GM23338 (cell line): ENCODE results near the gene GP1BB. TPM values are rescaled to one million over a fixed set of nuclear protein-coding genes. Genes with fewer than 3 reads are reported as not detected.

Source experiments
- ATAC-seq: fragments of 200-7000 bp; cut with Tn5 transposase; 3 replicates; pipeline ENCODE4 v1.9.1; 2020
- DNase-seq: peaks from one replicate; pipeline ENCODE4 v3.0.0-alpha.2; 2015; ENCODE audit warnings: low spot score
- H2AFZ ChIP-seq: fragments of 200-600 bp; sonication (generic); 2 replicates; pipeline ENCODE4 v1.8.0; 2016; ENCODE audit warnings: antibody characterized with exemption, mild to moderate bottlenecking, moderate library complexity
- H3F3A ChIP-seq: fragments of 200-600 bp; sonication (generic); replicated peaks from 2 replicates; pipeline ENCODE4 v1.8.0; 2017; ENCODE audit warnings: antibody characterized with exemption, mixed run types, low read depth
- H3K27ac ChIP-seq: fragments of 200-600 bp; sonication (generic); 2 replicates; pipeline ENCODE4 v1.6.1; 2016; ENCODE audit warnings: low read depth
- H3K27me3 ChIP-seq: fragments of 200-600 bp; sonication (generic); 2 replicates; pipeline ENCODE4 v1.8.0; 2016; ENCODE audit warnings: mild to moderate bottlenecking, mixed run types, moderate library complexity; ENCODE audit not compliant: insufficient read depth
- H3K36me3 ChIP-seq: fragments of 200-600 bp; sonication (generic); 2 replicates; pipeline ENCODE4 v1.8.0; 2016; ENCODE audit warnings: mild to moderate bottlenecking; ENCODE audit not compliant: insufficient read depth
- H3K4me1 ChIP-seq: fragments of 200-600 bp; sonication (generic); 2 replicates; pipeline ENCODE4 v1.8.0; 2016; ENCODE audit warnings: mild to moderate bottlenecking, moderate library complexity; ENCODE audit not compliant: insufficient read depth
- H3K4me2 ChIP-seq: fragments of 200-600 bp; sonication (generic); 2 replicates; pipeline ENCODE4 v1.7.1; 2017; ENCODE audit warnings: mixed run types
- H3K4me3 ChIP-seq: fragments of 200-600 bp; sonication (generic); 2 replicates; pipeline ENCODE4 v1.6.1; 2016; ENCODE audit warnings: mixed run types
- H3K79me2 ChIP-seq: fragments of 200-600 bp; sonication (generic); replicated peaks from 2 replicates; pipeline ENCODE4 v1.8.0; 2017; ENCODE audit warnings: mild to moderate bottlenecking; ENCODE audit not compliant: insufficient read depth
- H3K9me2 ChIP-seq: fragments of 200-600 bp; sonication (generic); 2 replicates; pipeline ENCODE4 v1.8.0; 2017; ENCODE audit not compliant: insufficient read depth
- H4K20me1 ChIP-seq: fragments of 200-600 bp; sonication (generic); replicated peaks from 2 replicates; pipeline ENCODE4 v1.8.0; 2017; ENCODE audit warnings: mild to moderate bottlenecking; ENCODE audit not compliant: insufficient read depth
- H3K27ac Mint-ChIP-seq: 2 replicates; pipeline ENCODE4 v1.8.0; 2020; ENCODE audit warnings: inconsistent platforms, mild to moderate bottlenecking, moderate library complexity, mixed read lengths
- H3K27me3 Mint-ChIP-seq: 3 replicates; pipeline ENCODE4 v1.8.0; 2022; ENCODE audit warnings: low read depth, mild to moderate bottlenecking, moderate library complexity, mixed read lengths, inconsistent platforms; ENCODE audit not compliant: insufficient read depth, poor library complexity
- H3K36me3 Mint-ChIP-seq: 3 replicates; pipeline ENCODE4 v1.8.0; 2021; ENCODE audit warnings: low read depth, mild to moderate bottlenecking, inconsistent platforms, moderate library complexity, mixed read lengths
- H3K4me1 Mint-ChIP-seq: 3 replicates; pipeline ENCODE4 v1.8.0; 2020; ENCODE audit warnings: mild to moderate bottlenecking, inconsistent platforms, mixed read lengths
- H3K4me3 Mint-ChIP-seq: 3 replicates; pipeline ENCODE4 v1.8.0; 2021; ENCODE audit warnings: moderate library complexity, mild to moderate bottlenecking, inconsistent platforms, mixed read lengths
- H3K9me3 Mint-ChIP-seq: 3 replicates; pipeline ENCODE4 v1.8.0; 2020; ENCODE audit warnings: moderate library complexity, mild to moderate bottlenecking, inconsistent platforms, mixed read lengths
- CREB1 ChIP-seq: fragments of 250-450 bp; sonication (Bioruptor Pico); IDR thresholded peaks from 2 replicates; pipeline ENCODE4 v1.5.0; 2020; ENCODE audit warnings: low read depth, mild to moderate bottlenecking, moderate library complexity
- CTCF ChIP-seq, 2 experiments: fragments of 200-600 bp in 1 of 2; sonication (generic) in 1 of 2; conservative IDR thresholded peaks; 2 replicates each; pipeline versions ENCODE4 v1.5.1 to v1.6.1; 2016 to 2017; ENCODE audit warnings: antibody characterized with exemption in 2 of 2, low read depth in 2 of 2, mild to moderate bottlenecking in 2 of 2, moderate library complexity in 1 of 2
- EZH2phosphoT487 ChIP-seq: fragments of 200-600 bp; sonication (generic); IDR thresholded peaks from one replicate; pipeline ENCODE4 v1.8.1; 2018; ENCODE audit warnings: antibody characterized with exemption; ENCODE audit not compliant: unreplicated experiment
- JUNB ChIP-seq: IDR thresholded peaks from one replicate; pipeline ENCODE4 v1.6.1; 2016; ENCODE audit warnings: antibody characterized with exemption; ENCODE audit not compliant: unreplicated experiment
- POLR2AphosphoS5 ChIP-seq: IDR thresholded peaks from 2 replicates; pipeline ENCODE4 v1.6.1; 2016; ENCODE audit warnings: antibody characterized with exemption, low read depth
- STAT1 ChIP-seq: IDR thresholded peaks from one replicate; pipeline ENCODE4 v1.6.1; 2016; ENCODE audit warnings: antibody characterized with exemption; ENCODE audit not compliant: unreplicated experiment
- ZNF114 ChIP-seq: fragments of 250-450 bp; sonication (Bioruptor Pico); IDR thresholded peaks from 2 replicates; pipeline ENCODE4 v1.5.0; 2020; ENCODE audit warnings: mild to moderate bottlenecking, moderate library complexity
- polyA plus RNA-seq: library from polyadenylated mRNA; unstranded; fragments of >200 nt; fragmentation: Nextera tagmentation; extraction: Ambion mirVana; gene quantifications from 2 replicates; pipeline ENCODE4 v1.2.1, GENCODE V29; 2016
- total RNA-seq: library from RNA; depleted of rRNA; stranded (reverse); fragments of >200 nt; shearing (Covaris generic); gene quantifications from 2 replicates; pipeline ENCODE4 v1.2.3, GENCODE V29; 2014
- TF ChIP-seq, protein P1 (sequence below): fragments of 250-450 bp; sonication (Bioruptor Pico); IDR thresholded peaks from 2 replicates; pipeline ENCODE4 v1.5.0; 2020; ENCODE audit warnings: mild to moderate bottlenecking, moderate library complexity

The GP1BB gene
- total and polyA plus RNA-seq, 2 experiments from 2014 or later = 0.53 to 1.3 TPM

- H3K4me1 Mint-ChIP-seq = peaks cover 9% of the 10 kb centered on the region
- ATAC-seq = no peak
- no peak overlapping the region for H3K27ac Mint-ChIP-seq
- H3K9me3 Mint-ChIP-seq = no peaks in the 10 kb centered on the region
- no peak for DNase-seq
- no peak overlapping the region for H3K4me3 ChIP-seq
- no peak overlapping the region for H3K27ac ChIP-seq
- H3K27me3 Mint-ChIP-seq = peaks cover 6% of the 10 kb centered on the region
- no peak overlapping the region for H3K4me3 Mint-ChIP-seq
- H3F3A ChIP-seq = no peaks in the 10 kb centered on the region
- H3K79me2 ChIP-seq = no peaks in the 10 kb centered on the region
- no peaks in the 10 kb centered on the region for H3K36me3 ChIP-seq
- no peaks in the 10 kb centered on the region for H3K4me1 ChIP-seq
- no peaks in the 10 kb centered on the region for H3K27me3 ChIP-seq
- no peak overlapping the region for H2AFZ ChIP-seq
- TF ChIP-seq CREB1 (CRISPR knock-in tag) = no peak
- TF ChIP-seq JUNB = no peak
- no peak for TF ChIP-seq POLR2AphosphoS5
- no peak for TF ChIP-seq CTCF (conservative IDR thresholded peaks at IDR 0.05; ENCODE audit: low read depth in 2 of 2)
- no peak for TF ChIP-seq ZNF114 (CRISPR knock-in tag)
- no peak for TF ChIP-seq STAT1
- H3K36me3 Mint-ChIP-seq = no peaks in the 10 kb centered on the region
- no peak overlapping the region for H3K4me2 ChIP-seq
- H3K9me2 ChIP-seq = no peaks in the 10 kb centered on the region
- H4K20me1 ChIP-seq = no peaks in the 10 kb centered on the region
Measured at GRCh38 chr22:19742160-19743066, 19.1 kb downstream of the GP1BB start.

DNA sequence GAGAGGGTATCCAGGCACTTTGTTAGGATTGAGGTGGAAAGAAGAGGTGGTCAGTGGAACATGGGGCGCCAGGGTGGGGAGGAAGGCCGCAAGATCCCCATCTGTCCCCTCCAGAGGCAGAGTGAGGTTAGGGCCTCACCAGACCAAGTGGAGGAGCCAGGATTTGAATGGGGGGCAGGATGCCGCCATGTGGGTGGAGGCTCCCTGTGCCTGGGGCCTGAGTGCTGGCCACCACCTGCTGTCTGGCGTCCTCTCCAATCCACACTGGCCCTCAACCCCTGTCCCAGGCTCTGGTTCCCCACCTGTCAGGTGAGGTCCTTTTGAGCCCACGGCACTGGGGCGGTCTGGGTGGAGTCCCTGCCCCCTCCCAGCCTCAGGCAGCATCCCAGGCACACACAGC lies 19.7 kb downstream of the GP1BB start:
- peaks cover 9% of the 10 kb centered on the region for H3K4me1 Mint-ChIP-seq
- TF ChIP-seq EZH2phosphoT487 = no peak
- no peak for TF ChIP-seq CTCF (conservative IDR thresholded peaks at IDR 0.05; ENCODE audit: low read depth in 2 of 2)
- TF ChIP-seq, protein P1, sequence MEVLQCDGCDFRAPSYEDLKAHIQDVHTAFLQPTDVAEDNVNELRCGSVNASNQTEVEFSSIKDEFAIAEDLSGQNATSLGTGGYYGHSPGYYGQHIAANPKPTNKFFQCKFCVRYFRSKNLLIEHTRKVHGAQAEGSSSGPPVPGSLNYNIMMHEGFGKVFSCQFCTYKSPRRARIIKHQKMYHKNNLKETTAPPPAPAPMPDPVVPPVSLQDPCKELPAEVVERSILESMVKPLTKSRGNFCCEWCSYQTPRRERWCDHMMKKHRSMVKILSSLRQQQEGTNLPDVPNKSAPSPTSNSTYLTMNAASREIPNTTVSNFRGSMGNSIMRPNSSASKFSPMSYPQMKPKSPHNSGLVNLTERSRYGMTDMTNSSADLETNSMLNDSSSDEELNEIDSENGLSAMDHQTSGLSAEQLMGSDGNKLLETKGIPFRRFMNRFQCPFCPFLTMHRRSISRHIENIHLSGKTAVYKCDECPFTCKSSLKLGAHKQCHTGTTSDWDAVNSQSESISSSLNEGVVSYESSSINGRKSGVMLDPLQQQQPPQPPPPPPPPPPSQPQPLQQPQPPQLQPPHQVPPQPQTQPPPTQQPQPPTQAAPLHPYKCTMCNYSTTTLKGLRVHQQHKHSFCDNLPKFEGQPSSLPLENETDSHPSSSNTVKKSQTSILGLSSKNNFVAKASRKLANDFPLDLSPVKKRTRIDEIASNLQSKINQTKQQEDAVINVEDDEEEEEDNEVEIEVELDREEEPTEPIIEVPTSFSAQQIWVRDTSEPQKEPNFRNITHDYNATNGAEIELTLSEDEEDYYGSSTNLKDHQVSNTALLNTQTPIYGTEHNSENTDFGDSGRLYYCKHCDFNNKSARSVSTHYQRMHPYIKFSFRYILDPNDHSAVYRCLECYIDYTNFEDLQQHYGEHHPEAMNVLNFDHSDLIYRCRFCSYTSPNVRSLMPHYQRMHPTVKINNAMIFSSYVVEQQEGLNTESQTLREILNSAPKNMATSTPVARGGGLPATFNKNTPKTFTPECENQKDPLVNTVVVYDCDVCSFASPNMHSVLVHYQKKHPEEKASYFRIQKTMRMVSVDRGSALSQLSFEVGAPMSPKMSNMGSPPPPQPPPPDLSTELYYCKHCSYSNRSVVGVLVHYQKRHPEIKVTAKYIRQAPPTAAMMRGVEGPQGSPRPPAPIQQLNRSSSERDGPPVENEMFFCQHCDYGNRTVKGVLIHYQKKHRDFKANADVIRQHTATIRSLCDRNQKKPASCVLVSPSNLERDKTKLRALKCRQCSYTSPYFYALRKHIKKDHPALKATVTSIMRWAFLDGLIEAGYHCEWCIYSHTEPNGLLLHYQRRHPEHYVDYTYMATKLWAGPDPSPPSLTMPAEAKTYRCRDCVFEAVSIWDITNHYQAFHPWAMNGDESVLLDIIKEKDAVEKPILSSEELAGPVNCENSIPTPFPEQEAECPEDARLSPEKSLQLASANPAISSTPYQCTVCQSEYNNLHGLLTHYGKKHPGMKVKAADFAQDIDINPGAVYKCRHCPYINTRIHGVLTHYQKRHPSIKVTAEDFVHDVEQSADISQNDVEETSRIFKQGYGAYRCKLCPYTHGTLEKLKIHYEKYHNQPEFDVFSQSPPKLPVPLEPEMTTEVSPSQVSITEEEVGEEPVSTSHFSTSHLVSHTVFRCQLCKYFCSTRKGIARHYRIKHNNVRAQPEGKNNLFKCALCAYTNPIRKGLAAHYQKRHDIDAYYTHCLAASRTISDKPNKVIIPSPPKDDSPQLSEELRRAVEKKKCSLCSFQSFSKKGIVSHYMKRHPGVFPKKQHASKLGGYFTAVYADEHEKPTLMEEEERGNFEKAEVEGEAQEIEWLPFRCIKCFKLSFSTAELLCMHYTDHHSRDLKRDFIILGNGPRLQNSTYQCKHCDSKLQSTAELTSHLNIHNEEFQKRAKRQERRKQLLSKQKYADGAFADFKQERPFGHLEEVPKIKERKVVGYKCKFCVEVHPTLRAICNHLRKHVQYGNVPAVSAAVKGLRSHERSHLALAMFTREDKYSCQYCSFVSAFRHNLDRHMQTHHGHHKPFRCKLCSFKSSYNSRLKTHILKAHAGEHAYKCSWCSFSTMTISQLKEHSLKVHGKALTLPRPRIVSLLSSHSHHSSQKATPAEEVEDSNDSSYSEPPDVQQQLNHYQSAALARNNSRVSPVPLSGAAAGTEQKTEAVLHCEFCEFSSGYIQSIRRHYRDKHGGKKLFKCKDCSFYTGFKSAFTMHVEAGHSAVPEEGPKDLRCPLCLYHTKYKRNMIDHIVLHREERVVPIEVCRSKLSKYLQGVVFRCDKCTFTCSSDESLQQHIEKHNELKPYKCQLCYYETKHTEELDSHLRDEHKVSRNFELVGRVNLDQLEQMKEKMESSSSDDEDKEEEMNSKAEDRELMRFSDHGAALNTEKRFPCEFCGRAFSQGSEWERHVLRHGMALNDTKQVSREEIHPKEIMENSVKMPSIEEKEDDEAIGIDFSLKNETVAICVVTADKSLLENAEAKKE (CRISPR knock-in tag) = no peak
- no peak for ATAC-seq
- Histone ChIP-seq H3K4me2 (no peak overlapping the region), H3K27ac (no peak overlapping the region), H2AFZ (no peak overlapping the region), H3K36me3 (no peaks in the 10 kb centered on the region), H3K79me2 (no peaks in the 10 kb centered on the region), H4K20me1 (no peaks in the 10 kb centered on the region), H3F3A (no peaks in the 10 kb centered on the region), H3K4me3 (no peak overlapping the region), H3K27me3 (no peaks in the 10 kb centered on the region), H3K4me1 (no peaks in the 10 kb centered on the region), H3K9me2 (no peaks in the 10 kb centered on the region)
- no peak overlapping the region for H3K4me3 Mint-ChIP-seq
- no peak for DNase-seq
- no peak overlapping the region for H3K27ac Mint-ChIP-seq
- H3K9me3 Mint-ChIP-seq = no peaks in the 10 kb centered on the region
- peaks cover 6% of the 10 kb centered on the region for H3K27me3 Mint-ChIP-seq
- no peaks in the 10 kb centered on the region for H3K36me3 Mint-ChIP-seq
